GM19240 (cell line): ENCODE measurements around the gene ABCC1.
"Not testable (repeated sequence)": the region's sequence is repeated elsewhere in the genome, so short reads cannot be mapped to it uniquely, and the experiment has no call there.

ENCODE experiments used
- DNase-seq: peaks from one replicate; pipeline ENCODE4 v3.0.0; 2011; ENCODE audit warnings: low spot score; ENCODE audit not compliant: insufficient read length

ABCC1 gene

DNA sequence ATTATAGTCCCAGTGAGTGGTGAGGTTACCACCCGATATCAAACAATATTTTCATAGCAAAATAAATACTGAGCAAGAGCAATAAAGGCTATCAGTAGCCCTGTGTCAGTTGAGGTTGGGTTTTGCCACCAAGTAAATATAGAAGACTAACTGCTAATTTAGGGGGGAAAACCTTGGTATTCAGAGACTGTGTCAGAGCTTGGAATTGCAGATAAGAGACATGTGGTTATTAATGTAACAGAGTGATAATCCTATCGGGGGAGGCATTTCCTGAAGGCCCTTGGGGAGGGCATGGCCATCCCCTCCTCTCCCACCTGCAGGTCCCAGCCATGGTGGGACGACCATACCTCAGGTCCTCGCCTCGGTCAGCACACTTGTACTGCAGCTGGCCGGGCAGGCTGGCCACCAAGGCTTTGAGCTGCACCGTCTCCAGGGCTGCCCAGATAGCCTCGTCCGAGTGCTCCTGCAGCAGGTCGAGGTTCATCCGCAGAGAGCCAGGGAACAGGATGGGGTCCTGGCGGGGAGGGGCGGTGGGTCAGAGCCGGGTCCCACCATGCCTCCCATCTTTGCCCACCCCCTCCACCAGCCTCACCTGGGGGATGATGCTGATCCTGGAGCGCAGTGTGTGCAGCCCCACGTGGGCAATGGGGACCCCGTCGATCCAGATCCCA lies 205.0 kb downstream of the ABCC1 start:
- DNase-seq = no peak

DNA sequence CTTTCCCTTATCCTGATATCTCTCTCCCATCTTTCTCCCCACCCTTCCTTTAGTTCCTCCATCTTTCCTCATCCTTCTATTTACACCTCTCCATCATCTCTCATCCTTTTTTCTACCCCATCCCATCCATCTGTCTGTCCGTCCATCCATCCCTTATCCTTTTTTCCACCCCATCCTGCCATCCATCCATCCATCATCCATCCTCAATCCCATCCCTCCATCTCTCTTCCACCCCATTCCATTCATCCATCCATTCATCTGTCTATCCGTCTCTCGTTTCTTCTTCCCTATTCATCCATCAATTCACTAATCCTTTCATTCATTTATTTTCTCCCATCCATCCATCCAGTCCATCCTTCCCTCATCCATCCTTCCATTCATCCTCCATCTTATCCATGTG lies 205.8 kb downstream of the ABCC1 start:
- no peak for DNase-seq

- no peak for DNase-seq
Observed at GRCh38 chr16:16157166-16157565, 207.8 kb downstream of the ABCC1 start.

DNA sequence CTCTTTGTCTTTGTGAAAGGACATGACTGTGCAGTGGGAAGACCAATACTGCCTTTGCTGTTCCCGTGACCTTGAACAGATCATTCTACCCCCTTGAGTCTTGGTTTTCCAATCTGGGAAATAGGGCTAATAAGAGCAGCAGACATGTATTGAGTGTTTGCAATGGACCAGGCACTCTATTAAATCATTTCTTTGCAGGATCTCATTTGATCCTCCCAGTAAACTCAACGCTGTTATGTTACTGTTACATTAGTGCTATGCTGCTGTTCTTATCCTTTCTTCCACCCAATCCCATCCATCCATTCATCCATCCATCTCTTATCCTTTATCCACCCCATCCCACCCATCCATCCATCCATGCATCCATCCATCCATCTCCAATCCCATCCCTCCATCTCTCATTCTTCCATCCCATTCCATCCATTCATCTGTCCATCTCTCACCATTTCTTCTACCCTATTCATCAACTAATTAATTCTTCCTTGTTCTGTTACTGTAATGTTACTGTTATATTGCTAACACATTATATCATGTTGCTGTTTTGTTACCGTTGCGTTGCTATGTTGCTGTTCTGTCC lies 208.8 kb downstream of the ABCC1 start:
- DNase-seq = no peak

GRCh38 chr16:16158741-16159374 lies 209.4 kb downstream of the ABCC1 start:
- DNase-seq = no peak

GRCh38 chr16:16159662-16160061 lies 210.2 kb downstream of the ABCC1 start:
- no peak for DNase-seq

- DNase-seq = no peak
Observed at GRCh38 chr16:16161319-16161718, 211.9 kb downstream of the ABCC1 start.

GRCh38 chr16:16161840-16162239 lies 212.4 kb downstream of the ABCC1 start:
- DNase-seq = not testable (repeated sequence)

DNA sequence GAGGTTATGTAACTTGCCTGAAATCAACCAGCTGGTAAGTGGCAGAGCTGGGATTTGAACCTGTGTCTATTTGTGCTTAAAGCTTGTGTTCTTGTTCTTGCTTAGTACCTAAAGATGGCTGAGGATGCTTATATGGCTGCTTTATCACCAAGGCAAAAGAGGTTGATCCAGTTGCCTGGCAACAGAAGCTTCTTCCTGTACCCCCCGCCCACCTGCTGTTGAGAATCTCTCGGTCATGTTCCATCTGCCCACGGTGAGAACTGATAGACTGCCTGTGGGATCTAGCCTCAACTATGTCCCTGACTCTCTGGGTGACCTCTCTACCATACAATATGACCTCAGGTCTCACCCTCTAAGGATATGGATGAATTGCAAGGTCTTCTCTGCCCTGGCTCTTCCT lies 213.2 kb downstream of the ABCC1 start:
- no peak for DNase-seq

GRCh38 chr16:16163109-16163508 lies 213.7 kb downstream of the ABCC1 start:
- no peak for DNase-seq

DNA sequence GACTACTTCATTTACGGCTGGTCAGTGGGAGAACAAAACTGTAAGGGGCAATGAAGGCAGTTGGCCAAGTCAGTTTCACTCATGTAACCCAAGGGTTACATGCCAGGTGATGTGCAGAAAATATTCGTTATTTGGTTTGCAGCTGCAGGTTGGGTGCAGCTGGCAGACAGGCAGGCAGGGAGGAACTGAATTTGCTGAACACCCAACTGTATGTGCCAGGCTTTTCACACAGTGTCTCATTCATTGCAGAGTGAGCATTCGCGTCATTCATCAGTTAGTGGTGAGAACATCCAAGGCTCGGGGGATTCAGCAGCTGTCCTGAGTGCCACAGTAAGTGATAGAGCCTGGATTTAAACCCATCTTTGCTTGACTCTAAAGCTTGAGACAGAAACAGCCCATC lies 214.2 kb downstream of the ABCC1 start:
- no peak for DNase-seq

GRCh38 chr16:16164243-16164642 lies 214.8 kb downstream of the ABCC1 start:
- no peak for DNase-seq

- DNase-seq = no peak
Observed at GRCh38 chr16:16166085-16166484, 216.7 kb downstream of the ABCC1 start.

- no peak for DNase-seq
Observed at GRCh38 chr16:16166949-16167348, 217.5 kb downstream of the ABCC1 start.

DNA sequence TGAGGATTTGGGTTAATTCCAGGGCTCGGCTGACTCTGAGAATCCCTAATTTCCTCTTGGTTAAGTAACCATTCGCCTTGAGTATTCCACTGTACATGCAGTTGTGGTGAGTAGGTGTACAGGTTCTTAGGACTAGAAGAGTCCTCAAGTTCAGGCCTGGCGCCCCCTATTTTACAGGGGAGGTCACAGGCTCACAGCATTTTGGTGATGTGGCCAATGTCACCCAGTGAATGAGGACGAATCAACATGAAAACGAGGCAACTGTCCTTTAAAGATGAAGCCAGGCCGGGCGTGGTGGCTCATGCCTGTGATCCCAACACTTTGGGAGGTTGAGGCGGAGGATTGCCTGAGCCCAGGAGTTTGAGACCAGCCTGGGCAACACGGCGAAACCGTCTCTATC lies 218.5 kb downstream of the ABCC1 start:
- DNase-seq = no peak

DNA sequence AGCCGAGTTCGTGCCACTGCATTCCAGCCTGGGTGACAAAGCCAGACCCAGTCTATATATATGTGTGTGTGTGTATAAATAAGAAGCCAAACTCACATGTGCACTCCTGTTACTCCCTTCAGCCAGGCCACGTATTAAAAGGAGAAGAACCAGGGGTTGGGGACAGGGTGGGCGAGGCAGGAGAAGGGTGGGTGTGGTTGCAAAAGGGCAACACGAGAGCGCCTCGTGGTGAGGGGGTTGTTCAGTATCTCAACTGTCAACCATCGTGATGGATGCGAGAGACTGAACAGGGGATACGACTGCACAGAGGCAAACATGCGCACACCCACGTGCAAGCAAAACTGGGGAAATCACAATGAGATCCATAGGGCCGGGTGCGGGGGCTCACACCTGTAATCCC lies 219.0 kb downstream of the ABCC1 start:
- no peak for DNase-seq

GRCh38 chr16:16169615-16170014 lies 220.2 kb downstream of the ABCC1 start:
- DNase-seq = no peak

GRCh38 chr16:16171332-16171919 lies 222.0 kb downstream of the ABCC1 start:
- DNase-seq = no peak

- DNase-seq = no peak
Observed at GRCh38 chr16:16172991-16173390, 223.6 kb downstream of the ABCC1 start.

GRCh38 chr16:16175296-16175695 lies 225.9 kb downstream of the ABCC1 start:
- no peak for DNase-seq

GRCh38 chr16:16176328-16176727 lies 226.9 kb downstream of the ABCC1 start:
- no peak for DNase-seq

GRCh38 chr16:16178455-16179162 lies 229.2 kb downstream of the ABCC1 start:
- no peak for DNase-seq
